AG04449 (cell line): ENCODE data around the gene PCBP4.

Experiments used
- CTCF ChIA-PET: fragments of 350-600 bp; formaldehyde crosslinking; extraction: SDS; loops from one replicate; lab custom pipeline; 2021; ENCODE audit warnings: antibody characterized with exemption; lab: Yijun Ruan, JAX
- POLR2A ChIA-PET: fragments of 400-600, 350-600 bp; formaldehyde crosslinking; extraction: SDS; loops from one replicate; lab custom pipeline; 2020; ENCODE audit warnings: antibody characterized with exemption, inconsistent platforms; lab: Yijun Ruan, JAX
- DNase-seq: peaks from one replicate; pipeline ENCODE4 v3.0.0-alpha.2; 2010; ENCODE audit warnings: low read depth, low spot score
- H3K4me3 ChIP-seq: 2 replicates; pipeline ENCODE4 v1.5.1; 2011; ENCODE audit warnings: low read depth, mild to moderate bottlenecking, control low read depth, low read length
- TF ChIP-seq, protein P1 (sequence below): IDR thresholded peaks from one replicate; pipeline ENCODE4 v1.5.1; 2011; ENCODE audit warnings: mild to moderate bottlenecking, moderate library complexity, low read length, control low read depth, inconsistent platforms; ENCODE audit not compliant: insufficient read depth; ENCODE audit errors: missing control alignments

The PCBP4 gene

DNA sequence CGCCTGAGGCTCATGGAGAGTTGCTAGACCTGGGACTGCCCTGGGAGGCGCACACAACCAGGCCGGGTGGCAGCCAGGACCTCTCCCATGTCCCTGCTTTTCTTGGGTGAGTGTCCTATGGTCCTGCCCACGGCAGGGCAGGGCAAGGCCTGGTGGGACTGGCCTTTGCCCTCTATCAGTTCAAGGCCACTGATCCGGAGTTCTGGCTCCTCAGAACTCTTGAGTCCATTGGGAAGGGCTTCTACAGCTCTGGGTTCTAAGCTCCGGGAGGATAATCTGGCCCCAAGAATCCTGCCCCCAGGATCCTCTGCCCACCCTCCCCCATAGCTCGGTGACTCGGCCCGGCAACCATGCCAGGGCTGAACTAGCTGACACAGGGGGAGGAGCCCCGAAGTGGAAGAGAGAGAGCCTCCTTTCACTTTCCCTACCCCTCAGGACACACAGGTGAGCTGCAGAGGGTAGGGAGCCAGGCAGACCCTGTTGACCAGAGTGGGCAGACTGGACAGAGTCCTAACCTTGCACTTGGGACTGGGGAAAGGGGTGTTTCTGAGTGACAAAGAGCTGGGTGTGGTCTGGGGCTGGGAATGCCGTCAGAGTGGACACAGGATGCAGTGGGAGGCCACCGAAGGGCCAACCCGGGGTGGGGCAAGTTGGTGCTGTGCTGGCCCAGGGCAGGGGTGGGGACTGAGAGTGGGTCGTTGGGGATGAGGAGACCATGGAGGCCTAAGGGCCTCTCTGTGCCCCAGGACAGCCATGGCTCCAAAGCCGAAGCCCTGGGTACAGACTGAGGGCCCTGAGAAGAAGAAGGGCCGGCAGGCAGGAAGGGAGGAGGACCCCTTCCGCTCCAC lies 24.4 kb downstream of the PCBP4 start:
- POLR2A ChIA-PET = interaction anchor here (0.9 to 2.6 kb wide), 7 partner anchors 10 to 212 kb away, joined by 3 to 16 read pairs (median 7); partner anchors contain the start of genes ABHD14A, ABHD14B, ACY1 and PCBP4
- DNase-seq = no peak
- peak overlapping the region; percentile 59 for H3K4me3 ChIP-seq
- CTCF ChIA-PET = interaction anchor here (0.6 to 4.0 kb wide), 23 partner anchors 10 to 267 kb away, joined by 3 to 74 read pairs (median 6); partner anchors contain the start of genes ABHD14A, ABHD14B, ACY1 and GPR62
- TF ChIP-seq, protein P1, sequence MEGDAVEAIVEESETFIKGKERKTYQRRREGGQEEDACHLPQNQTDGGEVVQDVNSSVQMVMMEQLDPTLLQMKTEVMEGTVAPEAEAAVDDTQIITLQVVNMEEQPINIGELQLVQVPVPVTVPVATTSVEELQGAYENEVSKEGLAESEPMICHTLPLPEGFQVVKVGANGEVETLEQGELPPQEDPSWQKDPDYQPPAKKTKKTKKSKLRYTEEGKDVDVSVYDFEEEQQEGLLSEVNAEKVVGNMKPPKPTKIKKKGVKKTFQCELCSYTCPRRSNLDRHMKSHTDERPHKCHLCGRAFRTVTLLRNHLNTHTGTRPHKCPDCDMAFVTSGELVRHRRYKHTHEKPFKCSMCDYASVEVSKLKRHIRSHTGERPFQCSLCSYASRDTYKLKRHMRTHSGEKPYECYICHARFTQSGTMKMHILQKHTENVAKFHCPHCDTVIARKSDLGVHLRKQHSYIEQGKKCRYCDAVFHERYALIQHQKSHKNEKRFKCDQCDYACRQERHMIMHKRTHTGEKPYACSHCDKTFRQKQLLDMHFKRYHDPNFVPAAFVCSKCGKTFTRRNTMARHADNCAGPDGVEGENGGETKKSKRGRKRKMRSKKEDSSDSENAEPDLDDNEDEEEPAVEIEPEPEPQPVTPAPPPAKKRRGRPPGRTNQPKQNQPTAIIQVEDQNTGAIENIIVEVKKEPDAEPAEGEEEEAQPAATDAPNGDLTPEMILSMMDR = no peak

DNA sequence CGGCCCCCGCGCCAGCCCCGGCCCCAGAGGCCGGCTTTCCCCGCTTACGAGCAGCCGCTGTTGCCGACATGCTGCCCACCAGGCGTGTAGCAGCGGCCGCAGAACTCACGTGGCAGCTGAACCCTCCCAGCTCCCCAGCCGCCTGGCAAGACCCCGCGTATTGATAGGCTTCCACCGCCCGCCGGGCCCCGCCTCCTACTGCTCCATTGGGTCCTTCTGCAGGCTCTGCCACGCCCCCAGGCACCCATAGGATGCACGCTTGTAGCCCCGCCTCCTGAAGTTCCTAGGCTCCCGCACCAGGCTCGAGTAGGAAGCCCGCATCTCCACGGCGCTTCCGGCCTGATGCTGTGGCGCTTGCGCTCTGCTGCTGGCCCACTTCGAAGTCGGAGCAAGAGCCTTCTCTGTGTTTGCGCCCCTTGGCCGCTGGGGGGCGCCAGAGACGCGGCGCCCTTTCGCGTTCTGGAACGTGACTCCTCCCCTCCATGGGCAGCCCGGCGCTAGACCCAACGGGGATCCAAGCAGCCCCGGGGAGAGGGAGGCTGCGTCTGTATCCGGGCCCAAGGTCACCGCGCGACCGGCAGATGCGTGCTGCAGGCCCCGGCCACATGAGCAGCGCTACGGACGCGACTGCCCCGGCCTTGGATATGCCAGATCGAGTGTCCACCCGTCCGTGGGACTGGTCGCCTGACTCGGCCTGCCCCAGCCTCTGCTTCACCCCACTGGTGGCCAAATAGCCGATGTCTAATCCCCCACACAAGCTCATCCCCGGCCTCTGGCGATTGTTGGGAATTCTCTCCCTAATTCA lies 25.3 kb downstream of the PCBP4 start, which contains the start of the genes PARP3 and RRP9:
Gene PARP3 (plus strand): TSS at position 566 of the 805 bp plus-strand sequence. CDS start 993 bp downstream, outside the sequence.
Gene RRP9 (minus strand): TSS at position 107 of the 805 bp plus-strand sequence. CDS start 37 bp downstream, at position 70.
- POLR2A ChIA-PET = interaction anchor here (0.5 to 2.6 kb wide), 14 partner anchors 11 to 1062 kb away, joined by 3 to 16 read pairs (median 4); partner anchors contain the start of genes ABHD14A, ABHD14B, ACY1 and PCBP4
- DNase-seq = peak; percentile 99
- CTCF ChIA-PET = interaction anchor here (0.6 to 4.0 kb wide), 34 partner anchors 9 to 442 kb away, joined by 3 to 74 read pairs (median 5); partner anchors contain the start of genes ABHD14A, ABHD14B, ACY1 and DCAF1
- H3K4me3 ChIP-seq = peak within 1 kb of the TSS; percentile 81
- TF ChIP-seq, protein P1 = peak; percentile 99

DNA sequence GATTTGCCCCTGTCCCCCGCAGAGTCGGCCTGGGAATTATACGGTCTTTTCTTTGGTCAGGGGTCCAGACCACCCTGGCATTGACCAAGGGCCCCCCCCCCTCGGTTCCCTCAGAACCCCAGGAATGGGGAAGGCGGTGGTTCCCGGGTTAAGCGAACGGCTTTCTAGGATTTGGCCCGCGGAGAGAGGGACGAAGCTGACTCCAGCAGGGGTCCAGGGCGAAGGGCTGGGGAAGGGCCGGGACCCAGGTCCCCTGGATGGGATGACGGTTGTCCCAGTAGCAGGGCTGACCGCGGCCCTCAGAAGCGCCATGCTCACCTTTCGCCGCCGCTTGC lies 25.8 kb downstream of the PCBP4 start:
- no peak for DNase-seq
- POLR2A ChIA-PET = interaction anchor here (0.6 to 2.6 kb wide), 9 partner anchors 11 to 111 kb away, joined by 3 to 16 read pairs (median 4); partner anchors contain the start of genes ABHD14B, PCBP4 and RPL29
- H3K4me3 ChIP-seq = peak overlapping the region; percentile 81
- TF ChIP-seq, protein P1 = no peak
- CTCF ChIA-PET = interaction anchor here (0.6 to 4.0 kb wide), 21 partner anchors 9 to 441 kb away, joined by 3 to 74 read pairs (median 11); partner anchors contain the start of genes ABHD14A, ABHD14B, ACY1 and DCAF1

DNA sequence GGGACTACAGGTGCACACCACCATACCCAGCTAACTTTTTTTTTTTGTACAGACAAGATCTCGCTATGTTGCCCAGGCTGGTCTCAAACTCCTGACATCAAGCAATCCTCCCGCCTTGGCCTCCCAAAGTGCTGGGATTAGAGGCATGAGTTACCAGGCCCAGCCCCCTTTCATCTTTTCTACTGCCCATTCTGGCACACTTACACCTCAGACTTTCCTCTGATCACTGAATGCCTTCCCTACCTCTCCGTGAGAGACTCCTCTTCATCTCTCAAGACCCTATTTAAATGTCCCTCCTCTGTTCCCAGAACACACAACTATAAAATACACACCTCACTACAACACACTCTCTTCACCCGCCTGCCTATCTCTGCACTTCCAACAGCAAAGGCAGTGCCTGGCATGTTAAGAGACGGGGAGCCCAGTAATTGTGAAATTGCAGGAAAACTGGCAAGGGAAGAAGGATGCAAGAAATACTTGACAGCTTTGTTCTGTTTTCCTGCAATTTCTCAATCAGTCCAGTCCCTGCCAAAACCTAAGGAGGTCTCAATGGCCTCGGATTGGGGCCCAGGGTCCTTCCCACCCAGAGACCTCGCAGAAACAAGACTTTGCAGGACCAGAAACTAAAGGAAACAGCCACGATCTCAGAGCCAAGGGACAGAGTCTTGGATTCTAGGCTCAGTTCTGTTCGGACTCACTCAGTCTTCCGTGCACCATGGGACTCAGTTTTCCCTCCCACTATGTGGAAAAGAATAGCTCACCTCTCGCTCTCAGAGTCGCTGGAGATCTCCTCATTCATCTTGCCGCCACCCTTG lies 26.4 kb downstream of the PCBP4 start:
- no peak for DNase-seq
- ChIA-PET CTCF (interaction anchor here (0.6 to 4.0 kb wide), 21 partner anchors 9 to 441 kb away, joined by 3 to 74 read pairs (median 11); partner anchors contain the start of genes ABHD14A, ABHD14B, ACY1 and DCAF1), POLR2A (interaction anchor here (0.6 to 2.6 kb wide), 9 partner anchors 12 to 112 kb away, joined by 3 to 16 read pairs (median 4); partner anchors contain the start of genes ABHD14B, PCBP4 and RPL29)
- TF ChIP-seq, protein P1 = no peak
- peak overlapping the region; percentile 81 for H3K4me3 ChIP-seq

DNA sequence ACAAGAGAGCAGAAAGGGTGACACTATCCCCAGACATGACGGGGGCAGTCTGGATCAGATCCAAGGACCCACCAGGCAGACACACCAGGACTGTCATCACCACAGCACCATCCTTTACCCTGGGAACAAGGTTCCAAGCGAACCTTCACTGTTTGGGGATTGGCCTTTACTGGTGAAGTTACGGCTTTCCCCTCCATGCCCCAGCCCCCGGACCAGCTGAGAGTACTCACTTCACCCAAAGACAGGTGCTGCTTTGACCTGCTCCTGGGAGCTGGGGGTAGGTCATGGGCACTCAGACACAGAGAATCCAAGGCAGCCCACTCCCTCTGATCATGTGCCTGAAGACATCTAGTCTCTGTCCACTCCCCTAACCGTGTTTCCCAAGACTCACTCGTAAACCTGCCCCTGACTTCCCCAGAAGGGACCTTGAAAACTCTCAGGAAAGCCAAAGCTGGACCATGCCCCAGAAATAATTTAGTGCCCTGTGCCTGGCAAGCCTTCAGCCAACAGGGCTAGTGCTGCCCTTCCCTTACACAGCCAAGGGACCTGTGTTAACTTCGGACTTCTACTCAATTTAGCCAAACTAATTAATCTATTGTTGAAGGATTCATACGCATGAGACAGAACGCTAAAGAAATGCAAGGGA lies 28.4 kb downstream of the PCBP4 start:
- ChIA-PET POLR2A (no interaction called here), CTCF (interaction anchor here (1.5 kb wide), 1 partner anchor 35 kb away, joined by 7 read pairs; the partner anchor contains the start of genes ABHD14A and ABHD14B)
- TF ChIP-seq, protein P1 = no peak
- no peak overlapping the region for H3K4me3 ChIP-seq
- DNase-seq = no peak
